Stimulated activated memory B cell treated with anti-CD40 and anti-IgM and Interleukin-4, amounts not matched to agents 10 μg/mL and 1 μg/mL and 100 μg/mL, for 72 hours (primary cell): ENCODE data around the gene MISFA.

Experiments
- ATAC-seq: fragments of 150-1000 bp; cut with Tn5 transposase; 2 replicates; pipeline ENCODE4 v1.10.0; 2021
- H3K27ac Mint-ChIP-seq: one replicate; pipeline ENCODE4 v1.8.0; 2022; ENCODE audit warnings: mild to moderate bottlenecking, mixed read lengths
- H3K27me3 Mint-ChIP-seq: one replicate; pipeline ENCODE4 v1.8.0; 2022; ENCODE audit warnings: mixed read lengths
- H3K36me3 Mint-ChIP-seq: one replicate; pipeline ENCODE4 v1.8.0; 2022; ENCODE audit warnings: mixed read lengths
- H3K4me1 Mint-ChIP-seq: one replicate; pipeline ENCODE4 v1.8.0; 2022; ENCODE audit warnings: mixed read lengths
- H3K4me3 Mint-ChIP-seq: one replicate; pipeline ENCODE4 v1.8.0; 2022; ENCODE audit warnings: mild to moderate bottlenecking, moderate library complexity, mixed read lengths
- H3K9me3 Mint-ChIP-seq: one replicate; pipeline ENCODE4 v1.8.0; 2022; ENCODE audit warnings: mixed read lengths

MISFA gene

DNA sequence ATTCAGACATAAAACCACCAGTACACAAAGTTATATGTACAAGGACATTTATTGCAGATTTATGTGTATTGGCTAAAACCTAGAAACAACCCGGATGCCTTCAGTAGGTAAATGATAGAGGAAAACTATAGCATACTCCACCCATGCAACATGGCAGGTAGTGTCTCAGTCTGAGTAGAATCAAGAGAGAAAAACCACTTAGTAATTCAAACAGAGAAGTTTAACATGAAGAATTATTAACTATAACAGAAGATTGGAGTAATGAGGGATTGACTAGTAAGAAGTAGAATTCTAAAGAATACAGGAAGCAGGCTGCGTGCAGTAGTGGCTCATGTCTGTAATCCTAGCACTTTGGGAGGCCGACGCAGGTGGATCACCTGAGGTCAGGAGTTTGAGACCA lies 50.8 kb downstream of the MISFA start:
- no peaks in the 10 kb centered on the region for H3K36me3 Mint-ChIP-seq
- H3K27me3 Mint-ChIP-seq: no peaks in the 10 kb centered on the region
- H3K4me3 Mint-ChIP-seq: no peak overlapping the region
- H3K27ac Mint-ChIP-seq: peak overlapping the region; percentile 12
- no peaks in the 10 kb centered on the region for H3K9me3 Mint-ChIP-seq
- H3K4me1 Mint-ChIP-seq: peaks cover 14% of the 10 kb centered on the region
- ATAC-seq: no peak

GRCh38 chr11:18650859-18651557 lies 51.4 kb downstream of the MISFA start:
- H3K27me3 Mint-ChIP-seq: no peaks in the 10 kb centered on the region
- H3K27ac Mint-ChIP-seq: peak overlapping the region; percentile 12
- peak overlapping the region; percentile 11 for H3K4me3 Mint-ChIP-seq
- peaks cover 14% of the 10 kb centered on the region for H3K4me1 Mint-ChIP-seq
- H3K9me3 Mint-ChIP-seq: no peaks in the 10 kb centered on the region
- H3K36me3 Mint-ChIP-seq: no peaks in the 10 kb centered on the region
- peak; percentile 41 for ATAC-seq
